EL (cell line): ENCODE measurements around the gene FAM43A.

ENCODE experiments used
- DNase-seq: peaks from one replicate; pipeline ENCODE4 v3.0.0-alpha.2; 2016

Gene FAM43A

GRCh38 chr3:194685718-194686413 is at the start of gene FAM43A:
Gene FAM43A (plus strand): TSS chr3:194685883. CDS start chr3:194686827, 944 bp downstream.
- DNase-seq = peak; percentile 94

GRCh38 chr3:194637066-194637465 is 48.6 kb upstream of the FAM43A start:
- no peak for DNase-seq

- DNase-seq = no peak
These were observed 47.9 kb upstream of the FAM43A start for GRCh38 chr3:194637541-194638400.

GRCh38 chr3:194638991-194639605 is 46.6 kb upstream of the FAM43A start:
- no peak for DNase-seq

- DNase-seq = peak; percentile 51
These were observed 44.9 kb upstream of the FAM43A start for GRCh38 chr3:194640829-194641228.

- no peak for DNase-seq
These were observed 42.9 kb upstream of the FAM43A start for GRCh38 chr3:194642769-194643168.

GRCh38 chr3:194647747-194648146 is 37.9 kb upstream of the FAM43A start:
- no peak for DNase-seq

- no peak for DNase-seq
These were observed 31.2 kb upstream of the FAM43A start for GRCh38 chr3:194654443-194654842.

GRCh38 chr3:194657439-194657838 is 28.2 kb upstream of the FAM43A start:
- DNase-seq = no peak

GRCh38 chr3:194658477-194659242 is 27.0 kb upstream of the FAM43A start:
- no peak for DNase-seq

GRCh38 chr3:194659778-194660177 is 25.9 kb upstream of the FAM43A start:
- DNase-seq = no peak

- no peak for DNase-seq
These were observed 24.3 kb upstream of the FAM43A start for GRCh38 chr3:194661374-194661773.

- DNase-seq = no peak
These were observed 23.7 kb upstream of the FAM43A start for GRCh38 chr3:194661946-194662345.

GRCh38 chr3:194664857-194665256 is 20.8 kb upstream of the FAM43A start:
- no peak for DNase-seq

- no peak for DNase-seq
These were observed 18.3 kb upstream of the FAM43A start for GRCh38 chr3:194667363-194667762.

- peak; percentile 45 for DNase-seq
These were observed 14.2 kb upstream of the FAM43A start for GRCh38 chr3:194671511-194671899.

- DNase-seq = peak; percentile 94
These were observed 13.5 kb upstream of the FAM43A start, which contains the start of gene LSG1 for GRCh38 chr3:194671900-194672808. Gene LSG1 (minus strand): TSS chr3:194672191. CDS start chr3:194672162, 29 bp downstream.

GRCh38 chr3:194672876-194673275 is 12.8 kb upstream of the FAM43A start:
- no peak for DNase-seq

GRCh38 chr3:194673761-194674160 is 11.9 kb upstream of the FAM43A start:
- DNase-seq = no peak

- no peak for DNase-seq
These were observed 10.5 kb upstream of the FAM43A start for GRCh38 chr3:194675081-194675640.

GRCh38 chr3:194675680-194676079 is 10.0 kb upstream of the FAM43A start:
- DNase-seq = no peak
